Ishikawa (cell line): Measurements from ENCODE around the gene SPON1.

ENCODE experiments used
- CEBPB ChIP-seq: IDR thresholded peaks from 2 replicates; pipeline ENCODE4 v1.6.1; 2012
- CREB1 ChIP-seq: IDR thresholded peaks from 2 replicates; pipeline ENCODE4 v1.6.1; 2012; ENCODE audit warnings: low read depth
- EGR1 ChIP-seq: IDR thresholded peaks from 2 replicates; pipeline ENCODE4 v1.6.1; 2012
- EP300 ChIP-seq: IDR thresholded peaks from 2 replicates; pipeline ENCODE4 v1.6.1; 2012; ENCODE audit warnings: borderline replicate concordance
- FOXM1 ChIP-seq: IDR thresholded peaks from 2 replicates; pipeline ENCODE4 v1.6.1; 2012; ENCODE audit warnings: low read depth, borderline replicate concordance
- MAX ChIP-seq: IDR thresholded peaks from 2 replicates; pipeline ENCODE4 v1.6.1; 2012
- NFIC ChIP-seq: IDR thresholded peaks from 2 replicates; pipeline ENCODE4 v1.6.1; 2012
- RAD21 ChIP-seq: IDR thresholded peaks from 2 replicates; pipeline ENCODE4 v1.6.1; 2012; ENCODE audit warnings: low read depth
- REST ChIP-seq: IDR thresholded peaks from 2 replicates; pipeline ENCODE4 v1.6.1; 2012; ENCODE audit warnings: low read depth, mild to moderate bottlenecking
- TAF1 ChIP-seq: IDR thresholded peaks from 2 replicates; pipeline ENCODE4 v1.6.1; 2012; ENCODE audit warnings: low read depth, mild to moderate bottlenecking
- TCF12 ChIP-seq: IDR thresholded peaks from 2 replicates; pipeline ENCODE4 v1.6.1; 2012; ENCODE audit warnings: low read depth
- TEAD4 ChIP-seq: IDR thresholded peaks from 2 replicates; pipeline ENCODE4 v1.6.1; 2012
- USF1 ChIP-seq: IDR thresholded peaks from 2 replicates; pipeline ENCODE4 v1.6.1; 2012
- YY1 ChIP-seq: IDR thresholded peaks from 2 replicates; pipeline ENCODE4 v1.6.1; 2012; ENCODE audit warnings: low read depth
- ZBTB7A ChIP-seq: IDR thresholded peaks from 2 replicates; pipeline ENCODE4 v1.6.1; 2012; ENCODE audit warnings: low read depth

SPON1 gene

GRCh38 chr11:14045417-14045816, 82.9 kb downstream of the SPON1 start:
- TF ChIP-seq TCF12 (no peak), CREB1 (no peak), CEBPB (no peak), TAF1 (no peak), RAD21 (no peak), USF1 (no peak)

- TF ChIP-seq MAX, result no peak
- no peak for TF ChIP-seq CREB1
- TF ChIP-seq TCF12, result no peak
- no peak for TF ChIP-seq EGR1
- no peak for TF ChIP-seq EP300
- TF ChIP-seq ZBTB7A, result no peak
- no peak for TF ChIP-seq CEBPB
- no peak for TF ChIP-seq USF1
- no peak for TF ChIP-seq FOXM1
- TF ChIP-seq RAD21, result no peak
- TF ChIP-seq TAF1, result no peak
- TF ChIP-seq TEAD4, result no peak
- no peak for TF ChIP-seq REST
- TF ChIP-seq YY1, result no peak
Measured at GRCh38 chr11:14052198-14052597, 89.7 kb downstream of the SPON1 start.

- no peak for TF ChIP-seq NFIC
- no peak for TF ChIP-seq USF1
- no peak for TF ChIP-seq MAX
- no peak for TF ChIP-seq RAD21
- TF ChIP-seq CEBPB, result no peak
- no peak for TF ChIP-seq TEAD4
- TF ChIP-seq ZBTB7A, result no peak
Measured at GRCh38 chr11:14054116-14055107, 91.9 kb downstream of the SPON1 start.

GRCh38 chr11:14055936-14056335, 93.4 kb downstream of the SPON1 start:
- TF ChIP-seq RAD21, result no peak
- no peak for TF ChIP-seq TCF12
- TF ChIP-seq FOXM1, result no peak
- no peak for TF ChIP-seq YY1
- no peak for TF ChIP-seq MAX
- TF ChIP-seq CREB1, result no peak
- no peak for TF ChIP-seq TEAD4
- TF ChIP-seq EP300, result no peak
- no peak for TF ChIP-seq USF1
- no peak for TF ChIP-seq REST
- TF ChIP-seq ZBTB7A, result no peak
- TF ChIP-seq TAF1, result no peak
- TF ChIP-seq EGR1, result no peak

- no peak for TF ChIP-seq ZBTB7A
- TF ChIP-seq TEAD4, result no peak
- no peak for TF ChIP-seq CREB1
- no peak for TF ChIP-seq RAD21
- no peak for TF ChIP-seq REST
- TF ChIP-seq FOXM1, result no peak
- TF ChIP-seq NFIC, result no peak
- TF ChIP-seq YY1, result no peak
- no peak for TF ChIP-seq USF1
- TF ChIP-seq MAX, result no peak
Measured at GRCh38 chr11:14058061-14058460, 95.5 kb downstream of the SPON1 start.
